ENCODE results near the gene PCDH7.

The PCDH7 gene

GRCh38 chr4:30754021-30754420 is 33.9 kb downstream of the PCDH7 start (continued):
- TF ChIP-seq TSHZ2 (CRISPR knock-in tag; IDR thresholded peaks at IDR 0.05), result no peak

- TF ChIP-seq ZFP3 (CRISPR knock-in tag; IDR thresholded peaks at IDR 0.05), result no peak
- no peak for TF ChIP-seq ZC3H10 (CRISPR knock-in tag; IDR thresholded peaks at IDR 0.05)
- TF ChIP-seq TSHZ2 (CRISPR knock-in tag; IDR thresholded peaks at IDR 0.05), result no peak
- no peak for TF ChIP-seq PPARA (CRISPR knock-in tag; IDR thresholded peaks at IDR 0.05; ENCODE audit: borderline replicate concordance)
- no peak for TF ChIP-seq CSDC2 (CRISPR knock-in tag; IDR thresholded peaks at IDR 0.05)
- no peak for TF ChIP-seq TCF4 (CRISPR knock-in tag; IDR thresholded peaks at IDR 0.05; ENCODE audit: borderline replicate concordance)
- no peak for TF ChIP-seq ZFP30 (CRISPR knock-in tag; IDR thresholded peaks at IDR 0.05)
- TF ChIP-seq, protein P1, sequence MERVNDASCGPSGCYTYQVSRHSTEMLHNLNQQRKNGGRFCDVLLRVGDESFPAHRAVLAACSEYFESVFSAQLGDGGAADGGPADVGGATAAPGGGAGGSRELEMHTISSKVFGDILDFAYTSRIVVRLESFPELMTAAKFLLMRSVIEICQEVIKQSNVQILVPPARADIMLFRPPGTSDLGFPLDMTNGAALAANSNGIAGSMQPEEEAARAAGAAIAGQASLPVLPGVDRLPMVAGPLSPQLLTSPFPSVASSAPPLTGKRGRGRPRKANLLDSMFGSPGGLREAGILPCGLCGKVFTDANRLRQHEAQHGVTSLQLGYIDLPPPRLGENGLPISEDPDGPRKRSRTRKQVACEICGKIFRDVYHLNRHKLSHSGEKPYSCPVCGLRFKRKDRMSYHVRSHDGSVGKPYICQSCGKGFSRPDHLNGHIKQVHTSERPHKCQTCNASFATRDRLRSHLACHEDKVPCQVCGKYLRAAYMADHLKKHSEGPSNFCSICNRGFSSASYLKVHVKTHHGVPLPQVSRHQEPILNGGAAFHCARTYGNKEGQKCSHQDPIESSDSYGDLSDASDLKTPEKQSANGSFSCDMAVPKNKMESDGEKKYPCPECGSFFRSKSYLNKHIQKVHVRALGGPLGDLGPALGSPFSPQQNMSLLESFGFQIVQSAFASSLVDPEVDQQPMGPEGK (CRISPR knock-in tag; IDR thresholded peaks at IDR 0.05; ENCODE audit: borderline replicate concordance), result no peak
- TF ChIP-seq CSRNP3 (CRISPR knock-in tag; IDR thresholded peaks at IDR 0.05), result no peak
- TF ChIP-seq, protein P2, sequence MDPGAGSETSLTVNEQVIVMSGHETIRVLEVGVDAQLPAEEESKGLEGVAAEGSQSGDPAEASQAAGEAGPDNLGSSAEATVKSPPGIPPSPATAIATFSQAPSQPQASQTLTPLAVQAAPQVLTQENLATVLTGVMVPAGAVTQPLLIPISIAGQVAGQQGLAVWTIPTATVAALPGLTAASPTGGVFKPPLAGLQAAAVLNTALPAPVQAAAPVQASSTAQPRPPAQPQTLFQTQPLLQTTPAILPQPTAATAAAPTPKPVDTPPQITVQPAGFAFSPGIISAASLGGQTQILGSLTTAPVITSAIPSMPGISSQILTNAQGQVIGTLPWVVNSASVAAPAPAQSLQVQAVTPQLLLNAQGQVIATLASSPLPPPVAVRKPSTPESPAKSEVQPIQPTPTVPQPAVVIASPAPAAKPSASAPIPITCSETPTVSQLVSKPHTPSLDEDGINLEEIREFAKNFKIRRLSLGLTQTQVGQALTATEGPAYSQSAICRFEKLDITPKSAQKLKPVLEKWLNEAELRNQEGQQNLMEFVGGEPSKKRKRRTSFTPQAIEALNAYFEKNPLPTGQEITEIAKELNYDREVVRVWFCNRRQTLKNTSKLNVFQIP (CRISPR knock-in tag; IDR thresholded peaks at IDR 0.05; ENCODE audit: borderline replicate concordance, low read depth), result no peak
- no peak for TF ChIP-seq ZNF70 (CRISPR knock-in tag; IDR thresholded peaks at IDR 0.05)
- no peak for TF ChIP-seq OSR1 (CRISPR knock-in tag; IDR thresholded peaks at IDR 0.05)
- TF ChIP-seq GLIS3 (CRISPR knock-in tag; IDR thresholded peaks at IDR 0.05), result no peak
- TF ChIP-seq BACH2 (CRISPR knock-in tag; IDR thresholded peaks at IDR 0.05; ENCODE audit: borderline replicate concordance), result no peak
- TF ChIP-seq ESRRG (CRISPR knock-in tag; IDR thresholded peaks at IDR 0.05), result no peak
- no peak for TF ChIP-seq TOX (CRISPR knock-in tag; IDR thresholded peaks at IDR 0.05; ENCODE audit: borderline replicate concordance)
- no peak for ATAC-seq
These were observed 35.2 kb downstream of the PCDH7 start for GRCh38 chr4:30755346-30755745.

DNA sequence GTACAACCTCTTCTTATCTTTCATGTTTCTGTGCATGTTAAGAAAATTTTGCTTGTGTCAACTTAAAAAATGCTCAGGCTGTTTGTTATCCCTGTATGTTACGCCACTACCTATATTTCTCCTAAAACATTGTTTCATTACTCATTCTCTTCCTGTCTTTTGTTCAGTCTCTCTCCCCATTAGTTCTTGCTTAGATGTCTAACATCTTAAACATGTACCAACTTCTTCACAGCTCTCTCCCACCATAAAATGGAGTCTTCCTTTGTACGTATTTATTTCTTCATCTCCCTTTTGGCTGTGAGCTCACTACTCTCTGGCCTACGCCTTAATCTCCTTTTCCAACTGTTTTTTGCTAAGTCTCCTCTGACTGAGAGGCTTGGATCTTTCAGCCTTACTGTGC is 36.4 kb downstream of the PCDH7 start:
- ATAC-seq, result no peak
- no peak for TF ChIP-seq PPARA (CRISPR knock-in tag; IDR thresholded peaks at IDR 0.05; ENCODE audit: borderline replicate concordance)
- no peak for TF ChIP-seq BACH2 (CRISPR knock-in tag; IDR thresholded peaks at IDR 0.05; ENCODE audit: borderline replicate concordance)
- TF ChIP-seq, protein P3, sequence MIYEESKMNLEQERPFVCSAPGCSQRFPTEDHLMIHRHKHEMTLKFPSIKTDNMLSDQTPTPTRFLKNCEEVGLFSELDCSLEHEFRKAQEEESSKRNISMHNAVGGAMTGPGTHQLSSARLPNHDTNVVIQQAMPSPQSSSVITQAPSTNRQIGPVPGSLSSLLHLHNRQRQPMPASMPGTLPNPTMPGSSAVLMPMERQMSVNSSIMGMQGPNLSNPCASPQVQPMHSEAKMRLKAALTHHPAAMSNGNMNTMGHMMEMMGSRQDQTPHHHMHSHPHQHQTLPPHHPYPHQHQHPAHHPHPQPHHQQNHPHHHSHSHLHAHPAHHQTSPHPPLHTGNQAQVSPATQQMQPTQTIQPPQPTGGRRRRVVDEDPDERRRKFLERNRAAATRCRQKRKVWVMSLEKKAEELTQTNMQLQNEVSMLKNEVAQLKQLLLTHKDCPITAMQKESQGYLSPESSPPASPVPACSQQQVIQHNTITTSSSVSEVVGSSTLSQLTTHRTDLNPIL (CRISPR knock-in tag; IDR thresholded peaks at IDR 0.05; ENCODE audit: low read depth), result no peak
- TF ChIP-seq ZFP30 (CRISPR knock-in tag; IDR thresholded peaks at IDR 0.05), result no peak
- TF ChIP-seq CSRNP3 (CRISPR knock-in tag; IDR thresholded peaks at IDR 0.05), result no peak
- TF ChIP-seq ZNF565 (CRISPR knock-in tag; conservative IDR thresholded peaks at IDR 0.05; ENCODE audit: low read depth), result no peak
- no peak for TF ChIP-seq ARNTL (CRISPR knock-in tag; IDR thresholded peaks at IDR 0.05; ENCODE audit: borderline replicate concordance, low read depth)
- TF ChIP-seq TOX (CRISPR knock-in tag; IDR thresholded peaks at IDR 0.05; ENCODE audit: borderline replicate concordance), result no peak
- TF ChIP-seq GLIS3 (CRISPR knock-in tag; IDR thresholded peaks at IDR 0.05), result no peak
- TF ChIP-seq, protein P1 (CRISPR knock-in tag; IDR thresholded peaks at IDR 0.05; ENCODE audit: borderline replicate concordance), result no peak
- no peak for TF ChIP-seq ESRRG (CRISPR knock-in tag; IDR thresholded peaks at IDR 0.05)
- no peak for TF ChIP-seq ZC3H10 (CRISPR knock-in tag; IDR thresholded peaks at IDR 0.05)

Data from SK-N-SH treated with all-trans-retinoic acid at 6 μM for 48 hours (cell line).